Stimulated activated naive B cell treated with anti-CD40 and anti-IgM and Interleukin-4, amounts not matched to agents 10 μg/mL and 1 μg/mL and 100 μg/mL, for 72 hours (primary cell): ENCODE measurements around the gene VSIG4.

ENCODE experiments used
- ATAC-seq, 2 donors: fragments of 150-1000 bp; cut with Tn5 transposase; replicated peaks; 2 replicates each; pipeline ENCODE4 v1.10.0; 2021; ENCODE audit warnings: moderate library complexity in 1 of 2
- DNase-seq: peaks from one replicate; pipeline ENCODE4 v3.0.0; 2021
- H3K27ac Mint-ChIP-seq: one replicate; pipeline ENCODE4 v1.8.0; 2022; ENCODE audit warnings: mild to moderate bottlenecking, mixed read lengths
- H3K27me3 Mint-ChIP-seq, 2 donors: one replicate each; pipeline ENCODE4 v1.8.0; 2022; ENCODE audit warnings: mixed read lengths in 2 of 2
- H3K36me3 Mint-ChIP-seq, 2 donors: one replicate each; pipeline ENCODE4 v1.8.0; 2022; ENCODE audit warnings: mixed read lengths in 2 of 2, mild to moderate bottlenecking in 1 of 2
- H3K4me1 Mint-ChIP-seq, 2 donors: one replicate each; pipeline ENCODE4 v1.8.0; 2022; ENCODE audit warnings: mixed read lengths in 2 of 2, mild to moderate bottlenecking in 1 of 2
- H3K4me3 Mint-ChIP-seq, 2 donors: one replicate each; pipeline ENCODE4 v1.8.0; 2022; ENCODE audit warnings: mild to moderate bottlenecking in 2 of 2, mixed read lengths in 2 of 2, moderate library complexity in 1 of 2
- H3K9me3 Mint-ChIP-seq, 2 donors: one replicate each; pipeline ENCODE4 v1.8.0; 2022; ENCODE audit warnings: mixed read lengths in 2 of 2, mild to moderate bottlenecking in 1 of 2

VSIG4 gene

GRCh38 chrX:66020631-66021334 lies 19.1 kb downstream of the VSIG4 start:
- no peak for DNase-seq
- Mint-ChIP-seq H3K27ac (peak overlapping the region; percentile 68), H3K4me1 (peaks cover 69 to 87% of the 10 kb centered on the region in 2 donors), H3K27me3 (peaks cover 0 to 4% of the 10 kb centered on the region in 2 donors), H3K4me3 (peak overlapping the region; percentile 2 to 14), H3K9me3 (peaks cover 0 to 3% of the 10 kb centered on the region in 2 donors), H3K36me3 (peaks cover 8 to 13% of the 10 kb centered on the region in 2 donors)
- no peak for ATAC-seq

GRCh38 chrX:66019974-66020373 lies 19.9 kb downstream of the VSIG4 start:
- H3K4me3 Mint-ChIP-seq: no peak overlapping the region
- H3K27me3 Mint-ChIP-seq: peaks cover 0 to 4% of the 10 kb centered on the region in 2 donors
- H3K9me3 Mint-ChIP-seq: no peaks in the 10 kb centered on the region
- peak overlapping the region; percentile 68 for H3K27ac Mint-ChIP-seq
- H3K4me1 Mint-ChIP-seq: peaks cover 72 to 85% of the 10 kb centered on the region in 2 donors
- no peak for DNase-seq
- no peak for ATAC-seq
- H3K36me3 Mint-ChIP-seq: peaks cover 8 to 13% of the 10 kb centered on the region in 2 donors

DNA sequence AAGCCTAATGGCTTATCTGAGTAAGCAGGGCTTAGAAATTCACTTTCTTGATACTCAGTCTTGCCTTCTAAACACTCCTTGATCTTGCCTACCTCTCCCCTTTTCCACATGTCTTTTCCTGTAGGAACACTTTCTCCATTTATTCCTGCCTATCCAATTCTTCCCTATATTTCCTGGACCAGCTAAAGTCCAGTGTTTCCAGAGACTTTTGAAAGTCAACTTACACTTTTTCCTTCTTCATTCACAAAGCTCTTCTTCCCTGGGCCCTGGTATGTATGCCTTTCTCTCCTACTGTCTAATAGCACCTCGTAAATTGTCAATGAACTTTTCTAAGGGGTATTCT lies 20.6 kb downstream of the VSIG4 start:
- DNase-seq (no peak), ATAC-seq (no peak)
- no peak overlapping the region for H3K4me3 Mint-ChIP-seq
- peaks cover 6 to 8% of the 10 kb centered on the region in 2 donors for H3K36me3 Mint-ChIP-seq
- peaks cover 68 to 82% of the 10 kb centered on the region in 2 donors for H3K4me1 Mint-ChIP-seq
- peaks cover 0 to under 1% of the 10 kb centered on the region in 2 donors for H3K27me3 Mint-ChIP-seq
- H3K27ac Mint-ChIP-seq: no peak overlapping the region
- no peaks in the 10 kb centered on the region for H3K9me3 Mint-ChIP-seq

- Mint-ChIP-seq H3K27ac (no peak overlapping the region), H3K4me1 (peaks cover 67 to 82% of the 10 kb centered on the region in 2 donors), H3K36me3 (peaks cover 6 to 8% of the 10 kb centered on the region in 2 donors), H3K4me3 (peak overlapping the region in 1 of 2 donors; percentile 46), H3K27me3 (no peaks in the 10 kb centered on the region), H3K9me3 (no peaks in the 10 kb centered on the region)
- DNase-seq (no peak), ATAC-seq (no peak)
These were observed 21.1 kb downstream of the VSIG4 start for GRCh38 chrX:66018585-66019309.

DNA sequence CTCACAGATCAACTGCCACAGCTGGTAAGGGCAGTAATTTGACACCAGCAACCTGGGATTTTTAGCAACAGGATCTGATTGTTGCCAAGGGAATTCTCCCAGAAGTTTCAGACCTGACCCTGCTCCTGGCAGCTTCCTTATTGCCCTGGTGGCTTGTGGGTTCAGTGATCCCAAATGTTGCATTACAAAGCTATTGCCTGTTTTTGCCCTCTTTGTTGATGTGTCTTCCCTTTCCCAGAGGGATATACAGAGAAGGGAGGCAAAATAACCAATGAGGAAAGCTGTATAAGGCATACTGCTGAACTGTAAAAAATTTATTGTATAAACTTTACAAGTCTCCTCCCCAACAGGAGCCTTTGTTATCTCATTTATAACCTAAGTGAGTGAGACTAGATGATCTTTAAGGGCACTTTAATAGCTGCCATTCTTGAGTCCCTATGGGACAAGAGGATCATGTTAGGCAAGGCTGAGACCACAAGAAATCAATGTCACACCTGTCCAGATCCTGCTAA lies 22.2 kb downstream of the VSIG4 start:
- H3K9me3 Mint-ChIP-seq: no peaks in the 10 kb centered on the region
- peak overlapping the region; percentile 8 to 66 for H3K4me3 Mint-ChIP-seq
- no peak for DNase-seq
- peak overlapping the region; percentile 80 for H3K27ac Mint-ChIP-seq
- no peak for ATAC-seq
- peaks cover 6 to 8% of the 10 kb centered on the region in 2 donors for H3K36me3 Mint-ChIP-seq
- H3K4me1 Mint-ChIP-seq: peaks cover 68 to 81% of the 10 kb centered on the region in 2 donors
- H3K27me3 Mint-ChIP-seq: no peaks in the 10 kb centered on the region

DNA sequence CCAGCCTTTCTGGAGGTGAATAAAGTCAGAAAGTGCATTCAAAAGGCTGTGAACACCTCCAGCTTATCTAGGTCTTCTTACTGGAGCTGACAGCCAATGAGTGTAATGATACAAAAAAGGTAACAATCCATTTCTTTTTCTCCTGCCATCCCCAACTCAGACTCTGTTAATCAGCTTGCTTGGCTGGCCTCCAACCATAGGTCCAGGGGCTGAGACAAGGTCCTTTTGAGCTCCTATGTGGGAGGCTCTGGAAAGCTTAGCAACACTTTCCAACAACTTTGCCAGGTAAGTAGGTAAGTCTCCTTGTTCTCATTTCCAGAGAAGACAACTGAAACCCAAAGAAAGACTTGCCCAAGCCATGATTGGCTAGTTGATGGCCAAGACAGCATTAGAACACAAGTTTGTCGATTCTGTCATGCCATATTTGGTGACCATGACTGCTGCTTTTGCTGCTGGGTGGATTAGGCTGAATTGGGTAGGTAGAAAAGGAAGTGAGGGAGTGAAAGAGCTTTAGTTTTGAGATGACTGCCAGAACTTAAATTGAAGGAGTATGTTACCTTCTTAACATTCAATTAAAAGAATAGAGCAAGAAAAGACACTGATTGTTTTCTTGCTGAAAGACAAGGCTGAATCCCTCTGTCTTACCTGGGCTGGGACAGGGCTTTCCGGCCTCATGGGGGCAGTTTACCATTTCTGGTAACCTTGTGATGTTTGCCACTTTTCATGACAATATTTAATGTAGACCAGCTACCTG lies 22.8 kb downstream of the VSIG4 start:
- Mint-ChIP-seq H3K4me3 (peak overlapping the region; percentile 8 to 66), H3K9me3 (no peaks in the 10 kb centered on the region), H3K27ac (peak overlapping the region; percentile 80), H3K36me3 (peaks cover 6 to 8% of the 10 kb centered on the region in 2 donors), H3K27me3 (no peaks in the 10 kb centered on the region), H3K4me1 (peaks cover 73 to 83% of the 10 kb centered on the region in 2 donors)
- peak; percentile 25 to 38 for ATAC-seq
- no peak for DNase-seq

GRCh38 chrX:66015900-66016689 lies 23.8 kb downstream of the VSIG4 start:
- Mint-ChIP-seq H3K36me3 (peaks cover 4 to 6% of the 10 kb centered on the region in 2 donors), H3K9me3 (peaks cover under 1% of the 10 kb centered on the region in 2 donors), H3K27ac (peak overlapping the region; percentile 33), H3K27me3 (no peaks in the 10 kb centered on the region), H3K4me1 (peaks cover 72 to 82% of the 10 kb centered on the region in 2 donors), H3K4me3 (peak overlapping the region; percentile 47 to 66)
- ATAC-seq: peak; percentile 8 to 22
- no peak for DNase-seq

GRCh38 chrX:66015152-66015831 lies 24.6 kb downstream of the VSIG4 start:
- DNase-seq (peak; percentile 40), ATAC-seq (peak; percentile 32 to 35)
- peak overlapping the region; percentile 39 to 62 for H3K4me3 Mint-ChIP-seq
- peak overlapping the region; percentile 67 for H3K27ac Mint-ChIP-seq
- H3K9me3 Mint-ChIP-seq: peaks cover 3% of the 10 kb centered on the region in 2 donors
- no peaks in the 10 kb centered on the region for H3K27me3 Mint-ChIP-seq
- H3K4me1 Mint-ChIP-seq: peaks cover 71 to 82% of the 10 kb centered on the region in 2 donors
- peaks cover 4 to 8% of the 10 kb centered on the region in 2 donors for H3K36me3 Mint-ChIP-seq

- H3K4me3 Mint-ChIP-seq: no peak overlapping the region
- ATAC-seq: no peak
- peaks cover 67 to 75% of the 10 kb centered on the region in 2 donors for H3K4me1 Mint-ChIP-seq
- no peaks in the 10 kb centered on the region for H3K27me3 Mint-ChIP-seq
- H3K27ac Mint-ChIP-seq: no peak overlapping the region
- H3K36me3 Mint-ChIP-seq: peaks cover 4 to 8% of the 10 kb centered on the region in 2 donors
- H3K9me3 Mint-ChIP-seq: peaks cover 3% of the 10 kb centered on the region in 2 donors
- no peak for DNase-seq
These were observed 25.3 kb downstream of the VSIG4 start for GRCh38 chrX:66014556-66014955.

DNA sequence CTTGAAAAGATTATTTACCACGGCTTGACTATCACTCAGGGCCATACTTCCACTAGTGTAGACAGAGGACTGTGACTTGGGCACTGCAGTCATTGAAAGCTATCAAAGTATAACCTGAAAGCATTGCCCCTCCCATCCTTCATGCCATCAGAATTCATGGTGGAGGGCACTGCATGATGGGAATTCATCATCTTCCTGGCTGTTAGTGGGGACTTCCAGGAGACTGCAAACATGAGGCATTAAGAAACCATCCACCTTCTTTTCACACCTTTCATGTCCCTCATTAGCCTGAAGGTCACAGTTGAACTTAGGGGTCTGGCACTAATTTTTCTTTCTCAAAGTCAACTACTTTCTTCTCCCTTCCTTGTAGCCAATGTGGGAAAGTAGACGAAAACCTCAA lies 25.8 kb downstream of the VSIG4 start:
- peaks cover 62 to 74% of the 10 kb centered on the region in 2 donors for H3K4me1 Mint-ChIP-seq
- ATAC-seq (no peak), DNase-seq (no peak)
- H3K27me3 Mint-ChIP-seq: no peaks in the 10 kb centered on the region
- no peak overlapping the region for H3K4me3 Mint-ChIP-seq
- H3K9me3 Mint-ChIP-seq: peaks cover 3% of the 10 kb centered on the region in 2 donors
- peaks cover 0 to 4% of the 10 kb centered on the region in 2 donors for H3K36me3 Mint-ChIP-seq
- H3K27ac Mint-ChIP-seq: no peak overlapping the region

DNA sequence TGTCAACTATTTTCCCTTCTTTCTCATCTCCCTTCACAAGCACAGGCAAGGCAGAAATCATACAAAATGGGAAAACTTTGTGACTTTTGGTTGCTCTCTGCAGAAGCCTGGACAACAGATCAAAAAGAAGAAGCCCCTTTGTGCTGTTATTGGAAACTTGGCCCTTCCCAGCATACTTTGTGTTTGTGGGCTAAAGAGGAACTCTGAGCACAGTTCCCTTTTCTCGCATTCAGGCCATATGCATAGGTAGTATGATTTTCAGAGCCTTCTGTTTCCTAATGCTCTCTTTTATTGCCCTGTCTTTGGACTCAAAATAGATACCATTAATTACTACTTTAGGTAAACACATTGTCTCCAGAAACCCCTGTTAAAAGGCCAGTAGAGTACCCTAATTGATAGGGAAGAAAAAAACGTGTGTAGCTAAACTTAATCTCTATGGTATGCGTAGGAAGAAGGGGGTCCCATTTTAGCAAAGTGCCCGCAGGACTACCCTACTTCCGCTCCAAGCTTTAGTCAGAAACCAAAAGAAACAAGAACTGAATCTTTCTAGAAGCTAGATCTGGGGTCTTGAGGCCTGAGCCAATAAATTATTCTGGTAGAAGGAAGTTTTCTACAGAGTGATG lies 26.6 kb downstream of the VSIG4 start:
- peak overlapping the region; percentile 46 to 65 for H3K4me3 Mint-ChIP-seq
- H3K27ac Mint-ChIP-seq: peak overlapping the region; percentile 81
- DNase-seq: no peak
- peak; percentile 55 to 57 for ATAC-seq
- peaks cover 57 to 72% of the 10 kb centered on the region in 2 donors for H3K4me1 Mint-ChIP-seq
- no peaks in the 10 kb centered on the region for H3K27me3 Mint-ChIP-seq
- H3K36me3 Mint-ChIP-seq: peaks cover 0 to 2% of the 10 kb centered on the region in 2 donors
- H3K9me3 Mint-ChIP-seq: peaks cover 3% of the 10 kb centered on the region in 2 donors

DNA sequence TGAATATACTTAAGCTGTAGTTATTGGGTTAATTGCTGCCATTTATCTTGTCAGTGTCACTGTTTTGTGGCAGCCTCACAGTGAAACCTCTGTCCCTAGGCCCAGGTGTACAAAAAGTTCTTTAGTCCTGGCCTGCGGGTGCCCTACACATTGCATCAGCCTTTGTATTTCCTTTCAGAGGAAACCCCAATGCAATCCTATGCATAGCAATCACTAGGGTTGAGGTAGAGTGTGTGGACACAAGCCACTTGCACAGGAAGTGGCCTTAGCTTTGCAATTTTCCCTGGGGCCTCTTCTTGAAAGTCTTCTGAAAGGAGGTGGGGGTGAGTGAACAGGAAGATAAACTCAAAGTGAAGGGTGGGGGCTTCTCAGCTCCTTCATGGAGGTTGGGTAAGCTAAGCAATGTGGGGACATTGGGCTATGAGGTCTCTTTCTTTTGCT lies 27.8 kb downstream of the VSIG4 start:
- DNase-seq (no peak), ATAC-seq (peak; percentile 32 to 57)
- Mint-ChIP-seq H3K4me3 (peak overlapping the region; percentile 14 to 31), H3K9me3 (peaks cover 3% of the 10 kb centered on the region in 2 donors), H3K27me3 (no peaks in the 10 kb centered on the region), H3K27ac (peak overlapping the region; percentile 60), H3K36me3 (peaks cover 1 to 2% of the 10 kb centered on the region in 2 donors), H3K4me1 (peaks cover 51 to 72% of the 10 kb centered on the region in 2 donors)
